ENCODE measurements around the gene SLC8A1.

DNA sequence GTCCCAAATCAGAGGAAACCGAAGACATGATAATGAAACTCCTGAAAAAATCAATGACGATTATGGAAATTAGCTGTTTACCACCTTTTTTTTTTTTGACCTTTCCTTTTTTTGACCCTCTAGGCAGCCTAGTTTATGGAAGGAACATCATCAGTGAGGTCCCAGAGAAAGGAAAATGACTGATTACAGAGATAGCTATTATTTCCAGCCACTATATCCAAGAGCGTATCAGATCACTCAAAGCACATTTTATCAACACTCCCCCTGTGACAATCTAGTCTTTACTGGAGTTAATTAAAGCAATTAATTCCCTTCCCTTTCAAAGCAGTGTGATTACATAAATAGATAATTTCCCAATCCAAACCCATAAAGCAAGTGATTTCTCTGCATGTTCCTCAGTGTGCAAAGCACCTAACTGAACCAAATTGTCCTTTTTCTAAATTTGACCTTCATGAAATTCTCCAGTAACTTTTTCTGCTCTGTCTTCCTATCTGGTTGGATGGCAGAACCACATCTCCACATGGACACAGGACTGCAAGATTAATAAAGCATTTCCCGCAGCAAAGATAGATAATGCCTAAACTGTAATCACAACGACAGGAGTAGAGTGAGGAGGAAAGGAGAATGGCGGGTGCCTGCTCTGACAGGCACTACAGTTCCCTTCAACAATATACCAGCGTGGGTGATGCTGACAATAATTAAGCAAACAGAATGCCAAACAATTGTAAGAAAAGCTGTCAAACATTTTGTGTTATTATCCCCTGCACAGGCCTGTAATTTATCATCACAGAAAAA is 194.4 kb downstream of the SLC8A1 start:
- TF ChIP-seq, protein P1, sequence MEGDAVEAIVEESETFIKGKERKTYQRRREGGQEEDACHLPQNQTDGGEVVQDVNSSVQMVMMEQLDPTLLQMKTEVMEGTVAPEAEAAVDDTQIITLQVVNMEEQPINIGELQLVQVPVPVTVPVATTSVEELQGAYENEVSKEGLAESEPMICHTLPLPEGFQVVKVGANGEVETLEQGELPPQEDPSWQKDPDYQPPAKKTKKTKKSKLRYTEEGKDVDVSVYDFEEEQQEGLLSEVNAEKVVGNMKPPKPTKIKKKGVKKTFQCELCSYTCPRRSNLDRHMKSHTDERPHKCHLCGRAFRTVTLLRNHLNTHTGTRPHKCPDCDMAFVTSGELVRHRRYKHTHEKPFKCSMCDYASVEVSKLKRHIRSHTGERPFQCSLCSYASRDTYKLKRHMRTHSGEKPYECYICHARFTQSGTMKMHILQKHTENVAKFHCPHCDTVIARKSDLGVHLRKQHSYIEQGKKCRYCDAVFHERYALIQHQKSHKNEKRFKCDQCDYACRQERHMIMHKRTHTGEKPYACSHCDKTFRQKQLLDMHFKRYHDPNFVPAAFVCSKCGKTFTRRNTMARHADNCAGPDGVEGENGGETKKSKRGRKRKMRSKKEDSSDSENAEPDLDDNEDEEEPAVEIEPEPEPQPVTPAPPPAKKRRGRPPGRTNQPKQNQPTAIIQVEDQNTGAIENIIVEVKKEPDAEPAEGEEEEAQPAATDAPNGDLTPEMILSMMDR (IDR thresholded peaks at IDR 0.05 in 2 of 3, conservative IDR thresholded peaks at IDR 0.05 in 1 of 3; ENCODE audit: control insufficient read depth in 2 of 3, extremely low read depth in 1 of 3, insufficient read depth in 1 of 3, low read depth in 3 of 3, low read length in 3 of 3): no peak
- TF ChIP-seq, protein P2, sequence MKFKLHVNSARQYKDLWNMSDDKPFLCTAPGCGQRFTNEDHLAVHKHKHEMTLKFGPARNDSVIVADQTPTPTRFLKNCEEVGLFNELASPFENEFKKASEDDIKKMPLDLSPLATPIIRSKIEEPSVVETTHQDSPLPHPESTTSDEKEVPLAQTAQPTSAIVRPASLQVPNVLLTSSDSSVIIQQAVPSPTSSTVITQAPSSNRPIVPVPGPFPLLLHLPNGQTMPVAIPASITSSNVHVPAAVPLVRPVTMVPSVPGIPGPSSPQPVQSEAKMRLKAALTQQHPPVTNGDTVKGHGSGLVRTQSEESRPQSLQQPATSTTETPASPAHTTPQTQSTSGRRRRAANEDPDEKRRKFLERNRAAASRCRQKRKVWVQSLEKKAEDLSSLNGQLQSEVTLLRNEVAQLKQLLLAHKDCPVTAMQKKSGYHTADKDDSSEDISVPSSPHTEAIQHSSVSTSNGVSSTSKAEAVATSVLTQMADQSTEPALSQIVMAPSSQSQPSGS (IDR thresholded peaks at IDR 0.05; ENCODE audit: low read length): no peak
- TF ChIP-seq EP300 (IDR thresholded peaks at IDR 0.05; ENCODE audit: borderline replicate concordance in 1 of 2, control insufficient read depth in 1 of 2, low read depth in 2 of 2, low read length in 2 of 2) (no peak), MEF2B (IDR thresholded peaks at IDR 0.05; ENCODE audit: partially characterized antibody, poor library complexity, severe bottlenecking) (no peak), CHD2 (IDR thresholded peaks at IDR 0.05; ENCODE audit: borderline replicate concordance, low read depth, low read length) (no peak), ELK1 (IDR thresholded peaks at IDR 0.05; ENCODE audit: low read depth, low read length) (no peak), TAF1 (IDR thresholded peaks at IDR 0.05; ENCODE audit: borderline replicate concordance, low read depth, low read length) (no peak), MYC (IDR thresholded peaks at IDR 0.05; ENCODE audit: insufficient read depth, insufficient read length, insufficient replicate concordance, low read length, severe bottlenecking) (no peak), ZZZ3 (IDR thresholded peaks at IDR 0.05; ENCODE audit: control insufficient read depth, insufficient read length, low read depth) (no peak), MAX (IDR thresholded peaks at IDR 0.05; ENCODE audit: low read depth, low read length) (no peak), GABPA (IDR thresholded peaks at IDR 0.05; ENCODE audit: low read depth) (no peak), YY1 (IDR thresholded peaks at IDR 0.05; ENCODE audit: low read depth, low read length) (no peak), PAX5 (IDR thresholded peaks at IDR 0.05; ENCODE audit: borderline replicate concordance, low read depth, low read length) (no peak), RBBP5 (conservative IDR thresholded peaks at IDR 0.05) (no peak)

Data from GM12878 (cell line).